ENCODE measurements around the gene POU3F1. TPM values are rescaled to one million over a fixed set of nuclear protein-coding genes. Genes with fewer than 3 reads are reported as not detected.

POU3F1 gene
- total RNA-seq: not detected
- long read RNA-seq, partial matches to known transcripts: 0 of 1 reads
- long read RNA-seq, other reads (novel, unspliced or antisense): 0 of 1 reads

DNA sequence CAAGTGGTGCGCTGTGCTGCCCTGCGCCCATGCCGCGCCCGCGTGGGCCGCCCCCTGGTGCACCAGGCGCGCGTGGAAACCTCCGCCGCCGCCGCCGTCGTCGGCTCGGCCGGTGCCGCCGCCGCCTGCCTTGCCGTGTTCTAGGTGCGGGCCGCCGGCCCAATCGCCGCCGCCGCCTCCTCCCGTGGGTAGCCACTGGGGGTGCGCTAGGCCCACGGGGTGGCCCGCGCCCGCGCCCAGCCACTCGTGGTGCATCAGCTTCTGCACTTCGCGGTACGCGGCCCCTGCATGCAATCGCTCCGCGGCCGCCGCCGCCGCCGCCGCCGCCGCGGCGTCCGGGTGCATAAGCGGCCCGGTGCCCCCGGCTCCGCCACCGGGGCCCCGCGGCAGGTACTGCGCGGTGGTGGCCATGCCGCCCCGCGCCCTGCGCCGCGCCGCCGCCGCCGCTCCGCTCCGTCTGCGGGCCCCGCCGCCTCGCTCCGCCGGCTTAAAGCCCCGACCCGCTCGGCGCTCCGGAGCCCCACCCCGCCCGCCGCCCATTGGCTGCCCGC lies at the start of gene POU3F1:
TSS of gene POU3F1 (minus strand) at position 461 of the 551 bp plus-strand sequence. CDS start at position 411, 50 bp downstream.
- Histone ChIP-seq H3K36me3 (no peaks in the 10 kb centered on the region), H3K9me3 (no peaks in the 10 kb centered on the region), H3K4me1 (peaks cover 28% of the 10 kb centered on the region), H3K27me3 (ENCODE audit: low read depth) (peaks cover 60% of the 10 kb centered on the region), H3K4me3 (peak within 1 kb of the TSS; percentile 73), H3K27ac (no peak within 1 kb of the TSS)
- ATAC-seq (no peak), DNase-seq (no peak)
- TF ChIP-seq, protein P1, sequence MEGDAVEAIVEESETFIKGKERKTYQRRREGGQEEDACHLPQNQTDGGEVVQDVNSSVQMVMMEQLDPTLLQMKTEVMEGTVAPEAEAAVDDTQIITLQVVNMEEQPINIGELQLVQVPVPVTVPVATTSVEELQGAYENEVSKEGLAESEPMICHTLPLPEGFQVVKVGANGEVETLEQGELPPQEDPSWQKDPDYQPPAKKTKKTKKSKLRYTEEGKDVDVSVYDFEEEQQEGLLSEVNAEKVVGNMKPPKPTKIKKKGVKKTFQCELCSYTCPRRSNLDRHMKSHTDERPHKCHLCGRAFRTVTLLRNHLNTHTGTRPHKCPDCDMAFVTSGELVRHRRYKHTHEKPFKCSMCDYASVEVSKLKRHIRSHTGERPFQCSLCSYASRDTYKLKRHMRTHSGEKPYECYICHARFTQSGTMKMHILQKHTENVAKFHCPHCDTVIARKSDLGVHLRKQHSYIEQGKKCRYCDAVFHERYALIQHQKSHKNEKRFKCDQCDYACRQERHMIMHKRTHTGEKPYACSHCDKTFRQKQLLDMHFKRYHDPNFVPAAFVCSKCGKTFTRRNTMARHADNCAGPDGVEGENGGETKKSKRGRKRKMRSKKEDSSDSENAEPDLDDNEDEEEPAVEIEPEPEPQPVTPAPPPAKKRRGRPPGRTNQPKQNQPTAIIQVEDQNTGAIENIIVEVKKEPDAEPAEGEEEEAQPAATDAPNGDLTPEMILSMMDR (IDR thresholded peaks at IDR 0.05): no peak
- intact Hi-C loops (cut with DNase I): no loop called here

DNA sequence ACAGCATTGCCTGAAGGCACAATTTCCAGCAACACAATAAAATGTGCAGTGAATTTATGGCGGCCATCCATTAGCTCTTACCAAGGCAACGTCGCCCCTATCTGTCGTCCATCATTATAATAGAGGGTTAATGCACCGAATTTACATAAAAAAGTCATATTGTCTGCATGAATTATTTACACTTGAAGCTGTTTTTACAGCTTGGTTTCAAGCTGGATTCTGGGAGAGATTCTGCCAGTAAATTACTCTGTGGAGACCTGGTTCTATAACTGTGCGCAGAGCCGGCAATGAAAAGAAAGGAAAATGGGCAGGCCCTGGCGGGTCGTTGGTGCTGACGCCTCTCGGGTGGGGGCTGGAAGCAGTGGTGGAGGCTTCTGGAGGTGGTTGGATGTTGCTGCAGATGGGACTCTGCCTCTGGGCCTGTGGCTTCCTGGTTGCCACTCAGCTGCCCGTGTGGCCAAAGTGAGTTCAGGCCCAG lies 48.9 kb upstream of the POU3F1 start:
- ATAC-seq (no peak), DNase-seq (no peak)
- H3K27ac ChIP-seq: no peak overlapping the region
- TF ChIP-seq, protein P1 (IDR thresholded peaks at IDR 0.05): no peak
- H3K9me3 ChIP-seq: no peaks in the 10 kb centered on the region
- H3K36me3 ChIP-seq: no peaks in the 10 kb centered on the region
- peaks cover 9% of the 10 kb centered on the region for H3K27me3 ChIP-seq (ENCODE audit: low read depth)
- H3K4me1 ChIP-seq: no peaks in the 10 kb centered on the region
- intact Hi-C loops (cut with DNase I): no loop called here
- H3K4me3 ChIP-seq: no peak overlapping the region

GRCh38 chr1:38094711-38095290 lies 48.2 kb upstream of the POU3F1 start:
- Histone ChIP-seq H3K27ac (no peak overlapping the region), H3K36me3 (no peaks in the 10 kb centered on the region), H3K4me1 (no peaks in the 10 kb centered on the region), H3K9me3 (no peaks in the 10 kb centered on the region), H3K27me3 (ENCODE audit: low read depth) (peaks cover 9% of the 10 kb centered on the region), H3K4me3 (no peak overlapping the region)
- DNase-seq: no peak
- TF ChIP-seq, protein P1 (IDR thresholded peaks at IDR 0.05): no peak
- ATAC-seq: no peak
- intact Hi-C loops (cut with DNase I): no loop called here

DNA sequence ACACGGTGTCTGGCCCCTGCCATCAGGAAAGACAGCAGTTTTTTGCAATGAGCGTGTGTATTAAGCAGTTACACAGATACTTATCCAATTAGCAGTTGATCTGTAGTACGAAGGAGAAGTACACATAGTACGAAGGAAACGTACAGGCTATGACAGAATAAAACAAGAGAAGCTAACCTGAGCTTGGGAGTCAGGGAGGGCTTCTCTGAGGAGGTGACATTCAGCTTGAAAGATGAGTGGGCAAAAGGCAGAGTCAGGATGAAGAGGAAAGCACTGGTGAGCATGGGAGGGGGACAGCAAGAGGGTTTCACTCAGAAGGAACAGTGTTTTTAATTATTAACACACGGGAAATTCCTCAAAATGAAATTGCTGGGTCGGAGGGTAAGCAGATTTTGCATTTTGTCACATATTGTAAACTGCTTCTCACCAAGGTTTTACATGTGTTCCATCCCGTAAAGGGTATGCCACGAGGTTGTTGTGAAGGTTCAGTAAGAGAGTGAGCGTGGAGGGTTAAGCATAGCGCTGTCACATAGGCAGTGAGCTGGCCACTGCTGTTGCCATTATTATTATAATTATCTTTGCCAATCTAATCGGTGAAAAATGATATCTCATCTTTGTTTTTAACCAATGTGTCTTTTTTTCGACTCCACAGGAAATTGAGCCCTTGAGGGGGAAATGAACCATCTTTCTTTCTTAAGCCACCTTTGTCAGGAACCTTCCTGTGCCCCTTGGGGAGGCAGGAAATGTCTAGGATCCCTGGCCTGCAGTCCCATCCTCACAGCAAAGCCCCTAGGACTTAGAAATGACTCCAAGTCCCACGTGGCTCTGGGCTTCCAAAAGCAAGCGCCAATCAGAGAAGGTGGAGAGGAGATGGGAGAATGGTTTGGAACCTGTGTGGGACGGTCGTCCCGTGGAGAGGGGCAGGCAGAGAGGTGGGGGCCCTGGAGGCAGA lies 47.3 kb upstream of the POU3F1 start:
- DNase-seq (no peak), ATAC-seq (no peak)
- Histone ChIP-seq H3K27me3 (ENCODE audit: low read depth) (peaks cover 9% of the 10 kb centered on the region), H3K9me3 (no peaks in the 10 kb centered on the region), H3K4me3 (no peak overlapping the region), H3K4me1 (no peaks in the 10 kb centered on the region), H3K36me3 (no peaks in the 10 kb centered on the region), H3K27ac (no peak overlapping the region)
- TF ChIP-seq, protein P1 (IDR thresholded peaks at IDR 0.05): no peak
- intact Hi-C loops (cut with DNase I): no loop called here

DNA sequence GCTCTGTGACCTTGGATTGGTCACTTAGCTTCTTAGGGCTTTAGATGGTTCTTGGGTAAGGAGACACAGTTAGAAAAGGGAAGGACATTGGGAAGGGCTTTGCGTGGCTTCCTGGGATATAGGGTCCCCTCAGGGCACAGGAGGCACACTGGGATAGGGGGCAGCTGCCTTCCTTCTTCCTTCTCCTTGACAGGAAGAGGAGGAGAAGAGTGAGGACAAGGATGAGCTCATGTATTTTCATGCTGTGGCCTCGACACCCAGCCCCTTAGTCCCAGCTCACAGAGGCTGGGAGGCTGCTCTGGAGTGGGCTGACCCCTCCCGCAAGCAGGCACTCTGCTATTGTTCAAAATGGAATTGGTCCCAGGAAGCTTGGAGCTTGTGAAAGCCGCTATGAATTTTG lies 45.7 kb upstream of the POU3F1 start:
- Histone ChIP-seq H3K27ac (no peak overlapping the region), H3K9me3 (no peaks in the 10 kb centered on the region), H3K36me3 (no peaks in the 10 kb centered on the region), H3K4me1 (no peaks in the 10 kb centered on the region), H3K27me3 (ENCODE audit: low read depth) (peaks cover 13% of the 10 kb centered on the region), H3K4me3 (no peak overlapping the region)
- no peak for DNase-seq
- intact Hi-C loops (cut with DNase I): no loop called here
- TF ChIP-seq, protein P1 (IDR thresholded peaks at IDR 0.05): no peak
- ATAC-seq: no peak

Data from lower lobe of right lung (tissue), 2 donors.